Karpas-422 (cell line): ENCODE results near the gene MLLT1. TPM values are rescaled to one million over a fixed set of nuclear protein-coding genes. Genes with fewer than 3 reads are reported as not detected.

Source experiments
- DNase-seq: peaks from one replicate; pipeline ENCODE4 v3.0.0-alpha.2; 2015
- H2AFZ ChIP-seq: fragments of 200-600 bp; sonication (generic); 2 replicates; pipeline ENCODE4 v1.6.1; 2014; ENCODE audit warnings: antibody characterized with exemption, low read length, mixed read lengths
- H3K27ac ChIP-seq: fragments of 200-600 bp; sonication (generic); 2 replicates; pipeline ENCODE4 v1.5.1; 2014; ENCODE audit warnings: mild to moderate bottlenecking, low read length, moderate library complexity
- H3K27me3 ChIP-seq: fragments of 200-600 bp; sonication (generic); 2 replicates; pipeline ENCODE4 v1.6.1; 2014; ENCODE audit warnings: low read length, mixed read lengths
- H3K36me3 ChIP-seq: fragments of 200-600 bp; sonication (generic); 2 replicates; pipeline ENCODE4 v1.6.1; 2014; ENCODE audit warnings: low read length, mixed read lengths; ENCODE audit not compliant: insufficient read depth
- H3K4me1 ChIP-seq: fragments of 200-600 bp; sonication (generic); 2 replicates; pipeline ENCODE4 v1.6.1; 2014; ENCODE audit warnings: mild to moderate bottlenecking, low read length, mixed read lengths
- H3K4me2 ChIP-seq: fragments of 200-600 bp; sonication (generic); 2 replicates; pipeline ENCODE4 v1.6.1; 2014; ENCODE audit warnings: low read length, low read depth, mild to moderate bottlenecking; ENCODE audit not compliant: poor library complexity, severe bottlenecking
- H3K4me3 ChIP-seq: fragments of 200-600 bp; sonication (generic); 2 replicates; pipeline ENCODE4 v1.5.1; 2014; ENCODE audit warnings: mild to moderate bottlenecking, antibody characterized with exemption, low read length, mixed read lengths
- H3K79me2 ChIP-seq: fragments of 200-600 bp; sonication (generic); 2 replicates; pipeline ENCODE4 v1.6.1; 2014; ENCODE audit warnings: mild to moderate bottlenecking, low read length, mixed read lengths
- H3K9ac ChIP-seq: fragments of 200-600 bp; sonication (generic); 2 replicates; pipeline ENCODE4 v1.6.0; 2014; ENCODE audit warnings: low read length
- H3K9me2 ChIP-seq: fragments of 200-600 bp; sonication (generic), shearing (Covaris generic); replicated peaks from 2 replicates; pipeline ENCODE4 v1.6.0; 2014; ENCODE audit warnings: mild to moderate bottlenecking, low read length, moderate library complexity; ENCODE audit not compliant: insufficient read depth
- H3K9me3 ChIP-seq: fragments of 300-700, 200-600 bp; sonication (generic); 2 replicates; pipeline ENCODE4 v1.6.1; 2014; ENCODE audit warnings: low read length, mixed read lengths
- H4K20me1 ChIP-seq: fragments of 200-600 bp; sonication (generic); 2 replicates; pipeline ENCODE4 v1.6.1; 2014; ENCODE audit warnings: mild to moderate bottlenecking, antibody characterized with exemption, low read length, low read depth; ENCODE audit not compliant: insufficient read depth
- total RNA-seq: library from RNA; depleted of rRNA; stranded (reverse); fragments of >200 nt; shearing (Covaris generic); gene quantifications from 2 replicates; pipeline ENCODE4 v1.2.3, GENCODE V29; 2014; ENCODE audit warnings: low replicate concordance

Gene MLLT1
- total RNA-seq, 1 experiment from 2014 or later, result 19.5 TPM

- Histone ChIP-seq H3K36me3 (peaks cover 5% of the 10 kb centered on the region), H3K4me1 (peaks cover 27% of the 10 kb centered on the region), H2AFZ (no peak overlapping the region), H3K9me2 (no peaks in the 10 kb centered on the region), H3K4me2 (no peak overlapping the region), H3K4me3 (no peak overlapping the region), H3K79me2 (peaks cover 89% of the 10 kb centered on the region), H3K9me3 (no peaks in the 10 kb centered on the region), H3K27me3 (no peaks in the 10 kb centered on the region), H3K27ac (no peak overlapping the region), H4K20me1 (peaks cover 46% of the 10 kb centered on the region), H3K9ac (no peak overlapping the region)
- DNase-seq, result no peak
These were observed 31.4 kb downstream of the MLLT1 start for GRCh38 chr19:6248341-6248740.

GRCh38 chr19:6247007-6247288 lies 32.8 kb downstream of the MLLT1 start:
- no peak for DNase-seq
- Histone ChIP-seq H3K4me3 (no peak overlapping the region), H3K9me3 (no peaks in the 10 kb centered on the region), H3K27ac (no peak overlapping the region), H3K9ac (no peak overlapping the region), H3K36me3 (peaks cover 5% of the 10 kb centered on the region), H3K79me2 (peaks cover 93% of the 10 kb centered on the region), H2AFZ (no peak overlapping the region), H4K20me1 (peaks cover 48% of the 10 kb centered on the region), H3K9me2 (no peaks in the 10 kb centered on the region), H3K27me3 (no peaks in the 10 kb centered on the region), H3K4me1 (peaks cover 27% of the 10 kb centered on the region), H3K4me2 (no peak overlapping the region)

- peaks cover 48% of the 10 kb centered on the region for H4K20me1 ChIP-seq
- H3K4me2 ChIP-seq, result no peak overlapping the region
- no peak for DNase-seq
- H3K4me3 ChIP-seq, result no peak overlapping the region
- no peaks in the 10 kb centered on the region for H3K9me3 ChIP-seq
- H3K9ac ChIP-seq, result no peak overlapping the region
- H2AFZ ChIP-seq, result no peak overlapping the region
- no peaks in the 10 kb centered on the region for H3K27me3 ChIP-seq
- peaks cover 27% of the 10 kb centered on the region for H3K4me1 ChIP-seq
- H3K36me3 ChIP-seq, result peaks cover 5% of the 10 kb centered on the region
- no peak overlapping the region for H3K27ac ChIP-seq
- no peaks in the 10 kb centered on the region for H3K9me2 ChIP-seq
- peaks cover 93% of the 10 kb centered on the region for H3K79me2 ChIP-seq
These were observed 33.4 kb downstream of the MLLT1 start for GRCh38 chr19:6246174-6247006.

GRCh38 chr19:6242677-6243076 lies 37.1 kb downstream of the MLLT1 start:
- Histone ChIP-seq H3K27me3 (no peaks in the 10 kb centered on the region), H3K79me2 (peaks cover 93% of the 10 kb centered on the region), H3K9me3 (no peaks in the 10 kb centered on the region), H2AFZ (no peak overlapping the region), H3K4me3 (no peak overlapping the region), H3K4me2 (no peak overlapping the region), H3K4me1 (peaks cover 19% of the 10 kb centered on the region), H4K20me1 (peaks cover 54% of the 10 kb centered on the region), H3K36me3 (no peaks in the 10 kb centered on the region), H3K27ac (no peak overlapping the region), H3K9me2 (no peaks in the 10 kb centered on the region), H3K9ac (no peak overlapping the region)
- DNase-seq, result no peak

GRCh38 chr19:6241680-6242377 lies 37.9 kb downstream of the MLLT1 start:
- no peak overlapping the region for H3K4me3 ChIP-seq
- no peaks in the 10 kb centered on the region for H3K36me3 ChIP-seq
- H4K20me1 ChIP-seq, result peaks cover 49% of the 10 kb centered on the region
- peaks cover 91% of the 10 kb centered on the region for H3K79me2 ChIP-seq
- no peak overlapping the region for H3K9ac ChIP-seq
- no peak for DNase-seq
- H2AFZ ChIP-seq, result no peak overlapping the region
- no peak overlapping the region for H3K27ac ChIP-seq
- H3K4me1 ChIP-seq, result peaks cover 19% of the 10 kb centered on the region
- H3K27me3 ChIP-seq, result no peaks in the 10 kb centered on the region
- H3K9me3 ChIP-seq, result no peaks in the 10 kb centered on the region
- no peaks in the 10 kb centered on the region for H3K9me2 ChIP-seq
- no peak overlapping the region for H3K4me2 ChIP-seq

GRCh38 chr19:6241056-6241455 lies 38.7 kb downstream of the MLLT1 start:
- peaks cover 45% of the 10 kb centered on the region for H4K20me1 ChIP-seq
- H3K79me2 ChIP-seq, result peaks cover 91% of the 10 kb centered on the region
- no peak overlapping the region for H3K4me3 ChIP-seq
- H3K27ac ChIP-seq, result no peak overlapping the region
- no peaks in the 10 kb centered on the region for H3K27me3 ChIP-seq
- no peaks in the 10 kb centered on the region for H3K36me3 ChIP-seq
- H3K9ac ChIP-seq, result no peak overlapping the region
- DNase-seq, result no peak
- no peaks in the 10 kb centered on the region for H3K9me2 ChIP-seq
- H3K4me2 ChIP-seq, result no peak overlapping the region
- peaks cover 14% of the 10 kb centered on the region for H3K4me1 ChIP-seq
- no peaks in the 10 kb centered on the region for H3K9me3 ChIP-seq
- no peak overlapping the region for H2AFZ ChIP-seq

- Histone ChIP-seq H3K9me2 (no peaks in the 10 kb centered on the region), H3K27ac (no peak overlapping the region), H3K36me3 (no peaks in the 10 kb centered on the region), H3K9ac (no peak overlapping the region), H3K4me1 (peaks cover 10% of the 10 kb centered on the region), H2AFZ (no peak overlapping the region), H3K79me2 (peaks cover 94% of the 10 kb centered on the region), H3K4me2 (no peak overlapping the region), H4K20me1 (peaks cover 48% of the 10 kb centered on the region), H3K27me3 (no peaks in the 10 kb centered on the region), H3K4me3 (no peak overlapping the region), H3K9me3 (no peaks in the 10 kb centered on the region)
- no peak for DNase-seq
These were observed 39.7 kb downstream of the MLLT1 start for GRCh38 chr19:6239871-6240676.

- H3K4me1 ChIP-seq, result peaks cover 4% of the 10 kb centered on the region
- H3K9me2 ChIP-seq, result no peaks in the 10 kb centered on the region
- H3K9me3 ChIP-seq, result no peaks in the 10 kb centered on the region
- peaks cover 44% of the 10 kb centered on the region for H4K20me1 ChIP-seq
- H3K4me3 ChIP-seq, result no peak overlapping the region
- no peak overlapping the region for H3K4me2 ChIP-seq
- H2AFZ ChIP-seq, result no peak overlapping the region
- no peaks in the 10 kb centered on the region for H3K36me3 ChIP-seq
- DNase-seq, result no peak
- H3K79me2 ChIP-seq, result peaks cover 96% of the 10 kb centered on the region
- H3K27ac ChIP-seq, result no peak overlapping the region
- H3K9ac ChIP-seq, result no peak overlapping the region
- H3K27me3 ChIP-seq, result no peaks in the 10 kb centered on the region
These were observed 40.4 kb downstream of the MLLT1 start for GRCh38 chr19:6239401-6239844.
